Liver (tissue), 3 donors: ENCODE measurements around the gene RFLNA.

Experiments
- CTCF ChIP-seq: fragments of 150-350 bp; IDR thresholded peaks from 2 replicates; pipeline ENCODE4 v1.5.1; 2017; ENCODE audit warnings: improper control_type of control experiment, low read depth, low read length; ENCODE audit not compliant: missing input control
- JUND ChIP-seq, 2 donors: IDR thresholded peaks; 2 replicates each; pipeline ENCODE4 v1.6.1; 2016; ENCODE audit warnings: antibody characterized with exemption in 2 of 2
- MAX ChIP-seq: IDR thresholded peaks from 2 replicates; pipeline ENCODE4 v1.6.1; 2016; ENCODE audit warnings: antibody characterized with exemption
- RAD21 ChIP-seq, 2 donors: IDR thresholded peaks; 2 replicates each; pipeline ENCODE4 v1.6.1; 2016; ENCODE audit warnings: antibody characterized with exemption in 2 of 2, mild to moderate bottlenecking in 2 of 2
- SP1 ChIP-seq: IDR thresholded peaks from 2 replicates; pipeline ENCODE4 v1.6.1; 2018; ENCODE audit warnings: antibody characterized with exemption, mild to moderate bottlenecking
- TAF1 ChIP-seq: conservative IDR thresholded peaks from 2 replicates; pipeline ENCODE4 v1.6.1; 2016; ENCODE audit warnings: antibody characterized with exemption, mild to moderate bottlenecking
- YY1 ChIP-seq: IDR thresholded peaks from 2 replicates; pipeline ENCODE4 v1.6.1; 2016; ENCODE audit warnings: antibody characterized with exemption, mild to moderate bottlenecking
- TF ChIP-seq, protein P1 (sequence below): IDR thresholded peaks from 2 replicates; pipeline ENCODE4 v1.6.1; 2016; ENCODE audit warnings: antibody characterized with exemption, mild to moderate bottlenecking
- TF ChIP-seq, protein P2 (sequence below): IDR thresholded peaks from 2 replicates; pipeline ENCODE4 v1.6.1; 2016; ENCODE audit warnings: antibody characterized with exemption
- donor health status: healthy.
- donor health status: healthy.

DNA sequence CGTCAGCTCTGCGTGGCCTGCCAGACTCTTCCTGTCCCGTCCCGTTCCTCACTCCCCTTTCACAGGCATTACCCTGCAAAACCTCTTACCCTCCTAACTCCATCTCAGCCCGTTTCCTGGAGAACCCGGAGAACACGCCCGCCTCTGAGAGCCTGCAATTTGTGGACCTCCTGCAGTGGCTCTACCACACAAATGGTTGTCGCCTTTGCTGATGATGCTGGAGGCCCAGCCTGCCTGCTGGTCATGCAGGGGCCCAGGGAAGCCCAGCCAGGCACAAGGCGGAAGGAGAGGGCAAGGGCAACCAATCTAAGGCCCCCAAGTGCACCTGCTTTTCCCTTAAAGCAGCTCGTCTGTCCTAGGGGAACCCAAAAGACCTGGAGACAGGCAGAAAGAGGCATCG, 22.5 kb downstream of the RFLNA start:
- TF ChIP-seq, protein P1, sequence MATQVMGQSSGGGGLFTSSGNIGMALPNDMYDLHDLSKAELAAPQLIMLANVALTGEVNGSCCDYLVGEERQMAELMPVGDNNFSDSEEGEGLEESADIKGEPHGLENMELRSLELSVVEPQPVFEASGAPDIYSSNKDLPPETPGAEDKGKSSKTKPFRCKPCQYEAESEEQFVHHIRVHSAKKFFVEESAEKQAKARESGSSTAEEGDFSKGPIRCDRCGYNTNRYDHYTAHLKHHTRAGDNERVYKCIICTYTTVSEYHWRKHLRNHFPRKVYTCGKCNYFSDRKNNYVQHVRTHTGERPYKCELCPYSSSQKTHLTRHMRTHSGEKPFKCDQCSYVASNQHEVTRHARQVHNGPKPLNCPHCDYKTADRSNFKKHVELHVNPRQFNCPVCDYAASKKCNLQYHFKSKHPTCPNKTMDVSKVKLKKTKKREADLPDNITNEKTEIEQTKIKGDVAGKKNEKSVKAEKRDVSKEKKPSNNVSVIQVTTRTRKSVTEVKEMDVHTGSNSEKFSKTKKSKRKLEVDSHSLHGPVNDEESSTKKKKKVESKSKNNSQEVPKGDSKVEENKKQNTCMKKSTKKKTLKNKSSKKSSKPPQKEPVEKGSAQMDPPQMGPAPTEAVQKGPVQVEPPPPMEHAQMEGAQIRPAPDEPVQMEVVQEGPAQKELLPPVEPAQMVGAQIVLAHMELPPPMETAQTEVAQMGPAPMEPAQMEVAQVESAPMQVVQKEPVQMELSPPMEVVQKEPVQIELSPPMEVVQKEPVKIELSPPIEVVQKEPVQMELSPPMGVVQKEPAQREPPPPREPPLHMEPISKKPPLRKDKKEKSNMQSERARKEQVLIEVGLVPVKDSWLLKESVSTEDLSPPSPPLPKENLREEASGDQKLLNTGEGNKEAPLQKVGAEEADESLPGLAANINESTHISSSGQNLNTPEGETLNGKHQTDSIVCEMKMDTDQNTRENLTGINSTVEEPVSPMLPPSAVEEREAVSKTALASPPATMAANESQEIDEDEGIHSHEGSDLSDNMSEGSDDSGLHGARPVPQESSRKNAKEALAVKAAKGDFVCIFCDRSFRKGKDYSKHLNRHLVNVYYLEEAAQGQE = no peak
- TF ChIP-seq CTCF (no peak), MAX (no peak), SP1 (no peak), TAF1 (no peak), RAD21 (IDR thresholded peaks at IDR 0.05) (no peak), YY1 (no peak), JUND (IDR thresholded peaks at IDR 0.05) (no peak)
- TF ChIP-seq, protein P2, sequence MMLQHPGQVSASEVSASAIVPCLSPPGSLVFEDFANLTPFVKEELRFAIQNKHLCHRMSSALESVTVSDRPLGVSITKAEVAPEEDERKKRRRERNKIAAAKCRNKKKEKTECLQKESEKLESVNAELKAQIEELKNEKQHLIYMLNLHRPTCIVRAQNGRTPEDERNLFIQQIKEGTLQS = no peak
